22Rv1 (cell line): ENCODE results near the gene SENP8.

Source experiments
- CTCF ChIP-seq: fragments of 450-650 bp; IDR thresholded peaks from 2 replicates; pipeline ENCODE4 v1.5.1; 2017; ENCODE audit warnings: mild to moderate bottlenecking
- ZFX ChIP-seq: fragments of 450-650 bp; IDR thresholded peaks from 2 replicates; pipeline ENCODE4 v1.6.1; 2017; ENCODE audit warnings: antibody characterized with exemption, borderline replicate concordance

- TF ChIP-seq CTCF (no peak), ZFX (no peak)
These were observed 55.2 kb downstream of the SENP8 start for GRCh38 chr15:72173401-72173800.
